Measurements from ENCODE around the gene IL1RL2.

IL1RL2 gene

DNA sequence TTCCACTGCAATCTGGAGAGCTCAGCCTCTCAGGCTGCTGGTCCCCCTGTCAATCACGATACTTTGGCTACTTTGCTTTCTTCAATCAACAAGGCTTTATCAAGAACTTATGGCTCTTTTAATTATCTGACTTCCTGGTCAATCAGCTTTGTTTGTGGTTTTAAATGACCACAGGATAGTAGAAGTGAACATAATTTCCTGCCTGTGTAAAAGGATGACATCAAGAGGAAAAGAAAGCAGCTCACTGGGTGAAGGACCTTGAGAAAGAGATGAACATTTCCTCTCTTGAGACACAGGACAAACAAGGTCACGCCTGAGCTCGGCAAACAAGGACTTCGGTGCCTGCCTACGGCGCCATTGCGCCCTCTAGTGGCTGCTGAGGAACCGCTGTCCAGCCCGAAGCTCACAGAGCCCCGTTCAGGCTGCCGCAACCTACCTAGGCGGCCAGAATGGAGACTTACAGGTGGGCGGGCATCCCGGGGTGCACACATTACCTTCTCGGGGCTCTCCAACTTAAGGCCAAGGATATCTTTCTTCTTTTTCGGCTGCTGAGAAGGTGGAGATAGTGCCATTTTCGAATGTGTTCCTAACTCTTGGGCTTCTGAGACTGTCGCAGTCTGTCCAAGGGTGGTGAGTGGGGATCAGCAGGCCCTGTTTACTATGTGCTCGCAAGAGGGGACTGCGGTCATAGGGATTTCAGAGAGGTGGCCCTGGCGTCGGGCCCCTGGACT lies 54.0 kb downstream of the IL1RL2 start:
- peak; percentile 93 for DNase-seq

DNA sequence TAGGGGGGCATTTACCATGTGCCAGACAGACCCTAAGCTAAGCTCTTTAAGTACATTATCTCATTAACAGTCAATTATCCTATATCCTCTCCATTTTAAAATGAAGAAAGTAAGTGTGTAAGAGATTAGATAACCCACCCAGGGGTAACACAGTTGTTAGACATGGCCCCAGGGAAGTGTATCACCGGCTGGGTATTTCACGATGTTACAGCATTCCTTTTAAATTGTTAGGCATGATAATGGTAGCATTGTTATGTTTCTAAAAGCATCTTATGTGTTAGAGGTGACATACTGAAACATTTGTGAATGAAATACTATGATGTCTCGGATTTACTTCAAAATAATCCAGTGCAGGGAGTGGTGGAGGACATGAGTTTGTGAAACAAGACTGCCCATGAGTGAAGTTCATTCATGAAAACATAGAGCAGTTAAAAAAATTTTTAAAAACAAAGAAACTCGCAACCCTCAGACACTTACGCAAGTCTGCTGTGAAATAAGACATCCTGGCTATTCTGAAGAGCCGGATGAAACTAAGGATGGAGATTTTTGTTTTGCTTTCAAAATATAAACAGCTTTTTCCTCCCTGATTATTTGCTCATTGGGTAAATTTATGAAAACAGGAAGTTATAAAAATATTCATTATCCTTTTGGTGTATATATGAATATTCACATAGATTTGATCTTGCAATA lies 54.9 kb downstream of the IL1RL2 start:
- DNase-seq, result no peak

DNA sequence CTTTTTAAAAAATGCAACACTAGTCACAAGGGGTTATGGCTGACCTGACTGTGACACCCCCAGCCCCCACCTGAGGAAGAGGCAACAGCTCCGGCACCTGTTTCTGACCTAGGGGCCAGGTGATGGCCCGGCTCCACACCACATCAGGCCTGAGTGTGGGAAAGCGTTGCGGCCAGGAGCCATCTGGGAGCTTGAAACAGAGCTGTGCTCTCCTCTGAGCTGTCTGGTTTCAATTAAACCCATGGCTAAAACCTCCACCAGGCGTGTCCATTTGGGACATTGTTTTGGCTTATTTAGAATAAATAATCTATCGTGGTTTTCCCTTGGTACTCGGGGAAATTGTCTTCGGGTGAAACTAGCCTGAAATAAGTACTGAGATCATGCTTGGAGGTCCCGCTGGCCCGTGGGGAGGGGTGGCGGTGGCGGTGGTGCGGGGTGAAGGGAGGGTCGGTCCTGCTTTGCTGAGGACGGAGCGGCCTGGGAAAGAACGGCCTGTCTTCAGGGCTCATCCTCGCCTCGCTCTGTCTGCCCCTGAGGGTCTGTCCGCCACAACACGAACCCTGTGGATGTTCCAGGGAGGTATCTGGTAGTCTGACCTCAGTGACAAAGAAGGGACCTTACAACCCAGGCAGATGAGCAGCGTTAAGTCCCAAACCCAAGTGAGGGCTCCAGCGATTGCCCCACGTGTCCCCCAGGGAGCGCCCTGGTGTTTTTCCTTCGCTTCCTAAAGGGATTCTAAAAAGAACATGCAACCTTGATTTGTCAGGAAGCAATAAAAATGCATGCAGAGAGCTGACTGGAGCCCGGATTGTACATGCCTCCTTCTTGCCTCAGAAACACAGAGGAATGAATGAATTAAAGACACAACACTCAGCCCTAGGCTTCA lies 58.7 kb downstream of the IL1RL2 start:
- no peak for DNase-seq

DNA sequence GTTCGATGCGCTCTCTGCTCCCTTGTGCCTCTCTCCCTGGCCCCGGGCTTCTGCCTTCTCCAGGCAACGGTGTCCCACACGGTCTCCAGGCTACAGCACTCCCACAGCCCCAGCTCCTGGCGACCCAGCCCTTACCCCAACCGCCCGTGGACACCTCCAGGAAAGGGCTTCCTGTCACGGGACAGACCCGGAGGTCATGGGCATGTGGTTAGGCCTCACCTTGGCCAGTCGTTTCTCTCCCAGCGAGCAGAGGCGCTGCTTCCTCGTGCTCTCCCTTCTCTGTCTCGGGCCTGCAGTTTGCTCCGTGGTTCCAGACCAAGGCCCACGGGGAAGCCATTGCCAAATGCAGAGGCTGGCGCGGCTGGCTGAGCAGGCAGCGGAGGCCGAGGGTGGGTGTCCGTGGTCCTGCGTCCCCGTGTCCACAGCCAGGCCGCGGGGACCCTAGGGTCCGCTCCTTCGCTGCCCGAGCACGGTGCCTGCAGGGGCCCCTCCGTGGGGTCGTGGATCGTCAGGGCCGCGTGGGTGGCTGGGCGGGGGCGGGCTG lies 63.5 kb downstream of the IL1RL2 start:
- DNase-seq, result no peak

DNA sequence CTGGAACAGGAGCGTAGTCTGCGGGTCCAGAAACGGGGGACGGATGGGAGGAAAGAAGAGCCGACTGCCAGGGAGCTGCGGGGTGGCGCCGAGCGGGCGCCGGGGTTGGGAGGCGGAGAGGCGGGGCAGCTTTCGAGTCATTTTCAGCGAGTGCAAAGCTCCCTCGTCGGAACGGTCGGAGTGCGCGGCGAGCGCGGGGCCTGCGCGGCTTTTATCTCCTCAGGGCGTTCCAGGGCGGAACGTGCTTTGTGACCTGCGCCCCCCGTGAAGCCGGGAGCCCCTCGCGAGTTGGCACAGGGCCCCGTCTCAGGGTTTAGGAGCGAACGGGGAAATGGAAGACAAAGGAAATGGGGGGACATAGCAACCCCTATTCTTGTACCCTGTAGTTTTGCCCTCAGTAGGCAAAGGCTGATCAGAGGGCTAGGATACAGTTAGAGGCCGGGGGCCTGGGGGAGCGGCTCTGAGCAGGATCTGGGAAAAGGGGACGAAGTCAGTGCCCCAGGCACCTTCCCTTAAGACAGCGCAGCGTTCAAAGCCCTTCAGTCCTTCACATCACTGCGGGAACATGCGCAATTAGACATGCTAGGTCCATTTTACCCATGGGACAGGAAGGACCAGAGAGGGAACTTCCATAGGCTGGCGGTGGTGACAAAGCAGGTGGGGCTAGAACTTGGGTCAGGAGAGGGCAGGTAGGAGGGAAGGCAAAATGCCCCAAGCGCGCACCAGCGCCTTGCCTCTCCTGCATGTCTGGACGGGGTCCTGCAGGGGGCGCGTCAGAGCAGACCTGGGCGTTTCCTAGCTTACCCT lies 64.4 kb downstream of the IL1RL2 start:
- peak; percentile 84 for DNase-seq

DNA sequence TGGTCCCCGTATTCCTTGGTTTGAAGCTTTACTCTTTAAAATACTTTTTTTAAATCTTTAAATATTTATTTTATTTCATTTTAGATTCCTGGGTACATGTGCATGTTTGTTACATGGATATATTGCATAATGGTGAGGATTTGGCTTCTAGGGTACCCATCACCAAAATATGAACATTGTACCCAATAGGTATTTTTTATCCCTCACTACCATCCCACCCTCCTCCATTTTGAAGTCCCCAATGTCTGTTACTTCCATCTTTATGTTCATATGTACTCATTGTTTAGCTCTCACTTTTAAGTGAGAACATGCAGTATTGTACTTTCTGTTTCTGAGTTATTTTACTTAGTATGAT lies 65.0 kb downstream of the IL1RL2 start:
- no peak for DNase-seq

DNA sequence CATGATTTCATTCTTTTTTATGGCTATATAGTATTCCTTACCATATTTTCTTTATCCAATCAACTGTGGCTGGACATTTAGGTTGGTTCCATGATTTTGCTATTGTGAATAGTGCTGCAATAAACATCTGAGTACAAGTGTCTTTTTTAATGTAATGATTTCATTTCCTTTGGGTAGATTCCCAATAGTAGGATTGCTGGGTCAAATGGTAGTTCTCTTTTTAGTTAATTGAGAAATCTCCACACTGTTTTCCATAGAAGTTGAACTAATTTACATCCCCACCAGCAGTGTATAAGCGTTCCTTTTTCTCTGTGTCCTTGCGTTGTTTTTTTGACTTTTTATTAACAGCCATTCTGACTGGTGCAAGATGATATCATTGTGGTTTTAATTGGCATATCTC lies 65.4 kb downstream of the IL1RL2 start:
- no peak for DNase-seq

DNA sequence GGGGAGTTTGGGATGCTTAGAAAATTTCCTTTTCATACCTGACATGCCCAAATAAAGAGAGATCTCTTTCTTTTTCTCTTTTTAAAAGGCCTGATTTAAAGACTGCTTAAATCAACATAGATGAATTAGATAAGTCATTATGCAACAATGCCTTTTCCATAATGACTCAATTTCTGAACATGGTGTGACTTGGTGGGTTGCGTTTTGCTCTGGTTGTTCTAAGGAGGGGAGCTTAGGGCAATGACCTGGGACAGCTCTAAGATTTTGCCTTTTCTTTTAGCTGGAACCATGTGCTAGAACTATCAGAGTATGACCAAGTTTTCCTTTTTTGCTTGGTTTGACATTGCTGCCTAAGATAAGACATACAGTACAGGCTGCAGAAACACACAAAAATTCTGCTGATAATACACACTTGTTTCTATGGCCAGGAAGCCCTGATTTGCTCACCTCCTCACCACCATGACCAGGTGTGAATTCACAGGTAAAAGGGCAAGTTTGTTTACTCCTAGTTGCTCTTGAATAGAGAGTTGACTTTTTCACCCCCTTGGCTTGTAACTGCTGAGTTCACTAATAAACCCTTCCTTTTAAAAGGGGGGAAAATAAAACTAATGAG lies 66.4 kb downstream of the IL1RL2 start:
- DNase-seq, result no peak

DNA sequence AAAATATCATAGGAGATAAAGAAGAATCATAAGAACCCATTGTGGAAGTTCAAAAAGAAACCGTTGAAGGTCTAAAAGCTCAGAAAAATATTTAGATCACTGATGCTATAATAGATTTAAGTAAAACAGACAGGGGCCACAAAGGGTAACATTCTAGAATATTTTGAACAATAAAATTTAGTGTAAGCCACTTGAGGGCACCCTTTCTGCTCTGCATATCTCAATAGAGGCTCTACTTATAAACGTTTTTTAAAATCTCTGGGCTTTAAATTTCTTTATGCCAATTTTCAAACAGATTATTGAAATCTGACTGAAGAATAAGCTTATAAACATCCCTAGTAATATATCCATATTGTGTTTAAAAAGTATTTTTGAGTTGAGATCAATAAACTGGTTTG lies 66.9 kb downstream of the IL1RL2 start:
- no peak for DNase-seq

DNA sequence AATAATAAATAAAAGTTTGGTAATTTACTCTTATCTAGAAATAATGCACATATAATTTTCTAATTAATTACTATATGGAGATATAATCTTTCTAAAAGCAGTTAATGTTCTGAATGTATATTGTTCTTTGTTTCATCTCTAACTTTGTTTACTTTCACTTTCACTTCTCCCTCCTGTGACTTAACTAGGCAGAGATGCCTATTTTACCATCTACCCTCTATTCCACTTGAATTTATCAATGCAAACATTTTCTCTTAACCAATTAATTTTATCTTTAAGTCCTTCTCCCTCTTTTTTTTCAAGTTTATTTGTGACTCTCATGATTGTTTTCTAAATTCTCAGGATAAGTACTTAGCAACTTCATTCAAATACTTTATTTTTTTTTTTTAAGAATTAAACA lies 69.5 kb downstream of the IL1RL2 start:
- DNase-seq, result no peak

DNA sequence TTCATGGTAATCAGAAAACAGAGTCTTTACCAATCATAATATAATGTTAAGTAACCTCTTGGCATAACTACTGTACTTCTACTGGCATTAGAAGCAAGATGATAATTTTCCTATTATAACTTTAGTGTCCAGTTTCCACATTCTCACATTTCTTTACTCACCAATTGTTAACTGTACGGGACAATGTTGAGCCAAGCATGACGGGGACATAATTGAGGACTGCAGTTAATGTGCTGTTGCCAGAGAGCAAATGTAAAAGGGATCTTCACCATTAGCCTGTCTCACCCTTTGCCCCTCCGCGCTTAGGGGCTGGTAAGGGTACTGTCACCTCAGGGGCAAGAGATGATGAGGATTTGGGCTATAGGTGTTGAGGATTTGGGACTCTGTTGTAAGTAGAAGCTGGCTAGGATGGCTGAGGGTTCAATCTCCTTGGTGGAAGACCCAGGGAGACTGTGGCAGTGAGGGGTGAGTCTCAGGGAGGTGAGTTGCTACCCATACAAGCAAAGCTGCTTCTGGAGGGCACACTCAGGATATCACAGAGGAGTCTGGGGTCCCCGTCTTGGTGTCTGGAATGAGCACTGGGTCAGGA lies 70.1 kb downstream of the IL1RL2 start:
- DNase-seq, result no peak

DNA sequence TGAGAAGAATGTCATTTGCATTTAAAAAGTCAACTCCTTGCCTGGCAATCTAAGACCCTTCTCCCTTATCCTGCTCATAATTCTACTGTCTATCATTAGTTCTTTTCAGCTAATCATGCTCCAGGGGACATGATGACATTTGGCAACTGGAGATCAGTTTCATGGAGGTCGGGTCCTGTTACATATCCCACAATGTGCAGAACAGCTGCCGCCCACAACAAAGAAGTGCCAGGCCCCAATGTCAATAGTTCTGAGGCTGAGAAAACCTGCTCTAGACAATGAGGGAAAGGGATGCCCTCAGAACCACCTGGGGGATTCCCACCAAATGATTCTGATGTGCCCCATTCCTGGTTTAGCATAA lies 71.2 kb downstream of the IL1RL2 start:
- no peak for DNase-seq

DNA sequence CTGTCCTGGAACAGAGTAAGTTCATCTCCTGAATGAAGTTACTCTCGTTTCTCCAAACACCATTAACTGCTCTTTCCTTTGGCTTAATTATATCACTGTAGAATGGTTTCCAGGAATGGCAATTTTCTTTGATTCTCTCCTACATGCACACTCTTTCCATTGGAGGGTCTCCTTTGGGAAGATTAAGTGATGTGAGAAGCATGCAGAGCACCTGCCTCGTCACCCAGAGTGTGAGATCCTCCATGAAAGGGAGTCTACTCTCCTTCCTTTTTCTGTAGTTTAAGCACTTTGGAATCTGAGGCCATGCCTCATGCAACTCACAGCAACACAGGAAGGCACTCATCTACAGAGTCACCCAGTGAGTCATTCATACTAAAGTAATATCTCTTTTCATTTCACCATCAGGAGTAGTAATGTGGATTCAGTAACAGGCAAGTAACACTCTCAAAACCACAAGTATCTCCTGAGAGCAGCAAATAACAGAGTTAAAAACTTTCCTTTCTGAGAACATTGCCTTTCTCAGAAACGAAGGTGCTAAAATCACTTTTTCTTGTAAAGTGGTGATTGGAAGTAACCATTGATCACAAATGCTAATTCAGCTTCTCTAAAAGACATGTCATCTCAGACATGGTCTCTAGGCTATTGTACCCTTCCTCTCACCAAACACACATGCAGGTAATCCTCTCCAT lies 71.7 kb downstream of the IL1RL2 start:
- peak; percentile 53 for DNase-seq

DNA sequence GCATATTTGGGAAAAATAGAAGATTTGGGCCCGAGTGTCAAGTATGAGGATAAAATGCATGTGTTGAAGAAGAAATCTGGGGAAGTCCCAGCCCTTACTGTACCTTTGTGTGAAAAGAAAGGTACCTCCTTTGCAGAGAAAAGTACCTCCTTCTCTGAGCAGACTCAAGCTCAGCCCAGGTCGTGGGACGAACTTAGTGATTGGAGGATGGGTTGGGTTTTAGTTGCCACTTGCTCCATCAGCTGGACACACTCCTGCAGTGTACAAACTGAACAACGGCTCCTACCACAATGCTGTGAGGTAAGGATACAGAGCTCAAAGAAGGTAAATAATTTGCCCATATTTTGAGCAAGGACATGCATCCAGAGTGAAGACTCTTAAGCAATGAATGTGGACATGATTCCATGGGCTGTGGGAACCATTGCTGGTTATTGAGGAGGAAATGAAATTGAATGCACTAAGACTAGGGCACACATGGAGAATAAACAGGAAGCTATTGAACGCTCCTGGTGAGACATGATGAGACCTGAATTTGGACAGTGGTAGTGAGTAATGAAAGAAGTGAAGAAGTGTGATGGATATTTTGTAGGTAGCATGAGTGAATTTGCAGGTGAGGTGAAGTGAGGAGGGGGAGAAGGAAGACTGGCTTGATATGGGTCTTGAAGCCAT lies 74.8 kb downstream of the IL1RL2 start:
- DNase-seq, result no peak

DNA sequence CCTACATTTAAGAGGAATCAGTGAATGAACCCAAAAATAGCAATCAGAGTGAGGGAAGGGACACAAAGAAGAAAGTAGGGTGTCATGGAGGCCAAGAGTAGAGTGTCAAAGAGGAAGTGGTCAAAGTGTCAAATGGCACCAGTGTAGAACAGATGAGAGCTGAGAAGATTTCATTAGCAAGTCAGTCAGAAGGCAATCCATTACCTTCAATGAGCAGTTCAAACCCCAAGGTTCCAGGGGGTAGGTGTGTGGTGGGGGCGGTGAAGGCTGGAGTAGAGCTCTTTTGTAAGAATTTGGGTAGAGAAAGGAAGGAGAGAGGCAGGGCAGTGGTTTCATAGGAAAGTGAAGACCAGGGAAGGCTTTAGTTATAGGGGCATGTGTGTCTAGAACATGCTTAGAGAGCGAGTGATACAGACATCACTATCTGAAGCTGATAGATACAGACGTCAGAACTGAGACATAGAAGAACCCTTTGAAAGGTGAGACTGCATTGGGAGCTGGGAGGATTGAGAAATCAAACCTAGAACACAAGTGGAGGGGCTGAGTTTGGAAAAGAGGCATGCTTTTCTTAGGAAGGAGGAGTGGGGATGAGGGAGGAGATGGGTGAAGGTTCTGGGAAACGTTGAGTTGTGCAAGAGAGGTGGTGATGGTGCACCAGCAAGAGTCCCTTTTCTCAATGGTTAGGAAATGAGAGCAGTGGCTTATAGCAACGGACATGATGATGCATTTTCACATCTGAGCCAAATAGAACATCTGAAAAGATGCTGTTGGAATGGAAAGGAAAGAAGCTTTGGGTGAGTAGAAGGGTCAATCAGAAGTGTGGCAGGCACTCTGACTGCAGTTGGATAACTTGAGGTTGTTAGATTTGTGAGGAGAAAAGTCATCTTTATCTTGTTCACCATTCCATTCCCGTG lies 75.7 kb downstream of the IL1RL2 start:
- DNase-seq, result no peak

DNA sequence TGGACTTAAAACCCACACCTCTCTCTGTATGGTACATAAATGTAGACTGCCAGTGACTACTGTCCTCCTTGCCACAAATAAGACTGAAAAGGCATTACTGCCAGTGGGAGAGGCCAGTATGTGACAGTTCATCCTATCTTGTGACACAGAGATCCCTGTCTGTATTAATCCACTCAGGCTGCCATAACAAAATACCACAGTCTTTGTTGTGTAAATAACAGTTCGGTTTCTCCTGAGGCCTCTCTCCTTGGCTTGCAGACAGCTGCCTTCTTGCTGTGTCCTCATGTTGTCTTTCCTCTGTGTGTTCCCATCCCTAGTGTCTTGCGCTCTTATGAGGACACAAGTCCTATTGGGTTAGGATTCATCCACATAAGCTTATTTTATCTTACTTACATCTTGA lies 78.1 kb downstream of the IL1RL2 start:
- no peak for DNase-seq

DNA sequence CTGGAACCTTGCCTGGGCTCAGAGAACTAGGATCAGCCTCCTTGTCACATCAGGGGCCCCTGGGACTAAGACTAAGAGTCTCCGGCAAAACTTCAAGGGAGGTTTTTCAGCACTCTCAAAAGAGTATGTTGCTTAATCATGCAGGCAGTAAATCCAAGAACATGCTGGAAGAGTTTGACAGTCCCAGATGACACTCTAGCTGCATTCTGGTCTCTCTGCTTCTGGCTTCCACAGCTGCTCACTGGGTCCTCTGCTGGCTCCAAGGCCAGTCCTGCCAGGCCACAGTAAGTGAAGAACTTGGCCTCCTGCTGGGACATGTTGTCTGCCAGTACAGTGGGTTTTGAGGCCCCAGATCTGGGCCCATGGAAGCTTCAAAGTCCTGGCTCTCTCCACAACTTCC lies 79.4 kb downstream of the IL1RL2 start:
- no peak for DNase-seq

DNA sequence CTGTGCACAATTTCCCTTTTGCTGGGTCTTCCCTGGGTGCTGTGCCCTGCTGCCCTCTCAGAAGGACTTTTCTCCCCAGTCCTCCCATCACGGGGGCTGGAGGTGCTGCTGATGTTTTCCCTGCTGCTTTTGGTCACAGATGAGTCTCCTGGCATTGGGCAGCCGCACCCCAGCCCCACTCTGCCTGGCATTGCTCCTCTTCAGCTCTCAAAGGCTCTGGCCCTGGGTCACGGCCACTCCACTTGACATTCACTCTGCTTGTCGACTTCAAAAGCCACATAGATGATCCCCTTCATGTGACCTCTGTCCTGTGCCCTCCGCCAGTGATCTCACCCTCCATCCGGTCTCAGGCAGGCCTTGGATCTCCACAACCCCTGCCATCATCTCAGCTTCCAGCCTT lies 81.0 kb downstream of the IL1RL2 start:
- no peak for DNase-seq

DNA sequence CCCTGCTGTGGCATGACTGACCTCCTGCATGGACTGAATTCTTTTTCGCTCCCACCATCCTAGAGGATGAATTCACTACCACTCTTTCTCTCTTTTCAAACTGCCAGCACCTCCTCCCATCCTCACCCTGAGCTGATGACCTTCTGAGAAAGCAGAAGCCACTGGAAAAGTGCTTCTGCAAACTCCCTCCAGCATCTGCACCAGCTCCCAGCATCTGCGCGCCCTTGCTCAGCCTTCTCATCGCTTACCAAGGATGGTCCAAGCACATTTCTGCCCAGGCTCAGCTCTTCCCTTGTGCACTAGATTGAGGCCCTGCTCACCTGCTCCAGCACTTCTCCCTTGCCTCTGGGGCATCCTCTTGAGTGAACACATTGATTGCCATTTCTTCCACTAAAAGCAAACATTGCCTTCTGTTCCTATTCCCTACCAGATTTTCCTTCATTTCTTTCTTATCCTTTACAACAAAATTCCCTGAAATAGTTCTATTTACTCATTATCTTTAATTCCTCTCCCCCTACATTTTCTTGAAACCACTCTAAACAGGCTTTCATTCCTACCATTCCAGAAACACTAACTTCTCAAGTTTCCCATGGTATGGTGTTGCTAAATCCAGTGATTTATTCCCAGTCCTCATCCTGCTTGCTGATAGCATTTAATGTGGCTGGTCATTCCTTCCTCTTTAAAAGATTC lies 81.8 kb downstream of the IL1RL2 start:
- no peak for DNase-seq
